Stimulated activated CD8-positive, alpha-beta memory T cell treated with anti-CD3 and anti-CD28 coated beads, Interleukin-4, amount 100 ng/mL, for 48 hours (primary cell): Measurements from ENCODE around the gene GMNC.

Source experiments
- DNase-seq: peaks from one replicate; pipeline ENCODE4 v3.0.0-alpha.2; 2020

The GMNC gene

DNA sequence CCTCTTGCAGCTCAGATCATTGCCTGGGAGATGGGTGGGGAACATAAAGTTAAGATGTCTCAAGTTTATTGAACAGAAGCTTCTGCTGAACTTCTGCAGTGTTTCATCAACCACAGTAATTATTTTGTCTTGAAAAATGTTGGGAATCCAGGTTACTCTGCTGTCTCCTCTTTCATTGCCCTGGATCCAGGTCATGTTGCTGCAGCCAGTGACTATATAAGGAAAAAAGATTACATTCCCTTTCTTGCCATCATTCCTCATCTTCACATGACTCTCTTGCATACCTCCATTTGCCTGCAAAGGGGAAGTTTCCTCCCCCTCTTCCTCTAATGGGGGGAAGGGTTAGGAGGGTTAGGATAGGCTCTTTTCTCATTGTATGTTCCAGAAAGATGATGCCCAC, 15.1 kb downstream of the GMNC start:
- no peak for DNase-seq

DNA sequence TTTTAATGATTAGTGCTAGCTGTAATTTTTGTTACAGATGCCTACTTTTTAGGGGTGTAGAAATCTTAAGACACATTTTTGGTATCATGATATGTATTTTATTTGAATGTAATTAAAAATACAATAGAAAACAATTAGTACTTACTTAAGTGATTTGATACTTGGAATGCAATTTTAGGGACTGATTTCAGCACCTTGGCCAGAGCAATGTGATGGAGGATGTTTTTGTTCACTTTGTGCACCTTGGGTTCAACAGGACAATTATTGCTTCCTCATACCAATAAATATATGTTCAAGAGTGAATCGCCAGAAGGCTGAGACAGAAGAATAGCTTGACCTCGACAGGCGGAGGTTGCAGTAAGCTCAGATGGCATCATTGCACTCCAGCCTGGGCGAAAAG, 22.3 kb downstream of the GMNC start:
- DNase-seq = no peak

DNA sequence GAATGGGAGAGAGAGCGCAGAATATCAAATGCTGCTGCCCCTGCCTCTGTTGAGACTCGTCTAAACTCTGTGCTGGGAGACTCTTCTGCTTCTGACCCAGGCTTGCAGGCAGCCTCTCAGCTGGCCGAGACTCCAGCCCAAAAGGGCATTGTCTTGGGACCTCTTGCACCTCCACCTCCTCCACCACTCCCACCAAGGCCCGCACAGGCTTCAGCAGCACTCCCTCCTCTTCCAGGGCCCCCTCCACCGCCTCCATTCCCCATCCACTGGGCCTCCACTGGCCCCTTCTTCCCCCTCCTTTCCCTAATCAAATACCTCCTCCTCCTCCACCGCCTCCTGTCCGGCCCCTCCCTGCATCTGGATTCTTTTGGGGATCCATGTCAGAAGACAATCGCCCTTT, 31.3 kb downstream of the GMNC start:
- no peak for DNase-seq

DNA sequence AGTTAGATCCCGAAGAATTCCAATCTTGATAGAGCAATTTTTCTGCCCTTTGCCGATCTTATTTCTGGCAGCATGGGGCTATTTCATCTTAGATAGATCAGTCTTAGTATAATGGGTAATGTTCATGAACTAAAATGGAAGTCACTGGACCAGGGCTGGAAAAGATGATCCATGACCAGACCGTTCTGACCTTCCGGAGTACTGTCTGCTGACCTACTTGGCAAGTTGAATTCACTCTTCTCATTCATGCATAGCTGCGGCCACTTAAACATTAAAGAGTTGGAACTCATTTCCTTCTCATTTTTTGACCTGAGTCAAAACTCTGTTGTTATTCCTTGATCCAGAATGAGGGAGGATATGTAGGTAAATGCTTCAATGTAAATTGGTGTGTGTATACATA, 32.5 kb downstream of the GMNC start:
- DNase-seq = no peak

DNA sequence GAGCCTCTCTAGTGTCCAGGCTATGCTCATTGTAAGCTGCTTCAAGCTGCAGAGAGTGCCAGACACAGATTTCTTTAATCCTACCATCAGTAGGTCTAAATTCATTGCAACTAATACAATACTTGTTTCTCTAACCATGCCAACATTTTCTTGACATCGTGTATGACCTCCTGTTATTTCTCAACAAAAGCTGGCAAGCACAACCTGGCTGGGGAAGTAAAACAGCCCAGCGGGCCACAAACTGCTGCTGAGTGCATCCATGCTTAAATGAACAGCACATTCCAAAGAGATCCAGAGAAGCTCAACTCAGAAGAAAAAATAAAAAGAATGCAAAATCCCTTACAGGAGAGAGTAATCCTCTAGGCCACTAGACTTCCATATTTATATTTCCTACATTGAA, 36.5 kb downstream of the GMNC start:
- no peak for DNase-seq

DNA sequence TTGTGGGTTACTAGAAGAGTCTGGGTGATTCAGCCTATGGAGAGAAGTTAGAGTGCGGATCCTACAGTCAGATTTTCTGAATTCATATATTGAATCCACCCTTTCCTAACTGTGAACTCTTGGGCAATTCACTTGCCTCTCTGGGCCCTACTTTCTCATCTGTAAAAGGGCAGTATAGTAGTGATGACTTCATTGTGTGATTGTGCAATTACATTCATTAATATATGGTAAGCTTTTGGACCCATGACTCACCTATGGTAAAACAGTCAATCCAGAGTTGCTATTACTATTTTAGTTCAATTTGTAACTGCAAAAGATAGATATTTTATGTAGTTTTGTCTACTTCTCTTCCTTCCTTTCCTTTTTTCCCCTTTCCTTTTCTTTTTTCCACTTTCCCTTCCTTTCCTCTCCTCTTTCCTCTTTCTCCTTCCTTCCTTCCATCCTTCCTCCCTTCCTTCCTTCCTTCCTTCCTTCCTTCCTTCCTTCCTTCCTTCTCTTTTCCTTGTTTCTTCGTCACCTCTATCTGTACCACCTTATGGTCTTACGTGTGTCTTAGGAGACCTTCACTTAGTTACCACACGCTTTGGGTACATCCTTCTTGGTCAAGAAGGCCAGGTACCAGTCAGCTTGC, 37.0 kb downstream of the GMNC start:
- no peak for DNase-seq

DNA sequence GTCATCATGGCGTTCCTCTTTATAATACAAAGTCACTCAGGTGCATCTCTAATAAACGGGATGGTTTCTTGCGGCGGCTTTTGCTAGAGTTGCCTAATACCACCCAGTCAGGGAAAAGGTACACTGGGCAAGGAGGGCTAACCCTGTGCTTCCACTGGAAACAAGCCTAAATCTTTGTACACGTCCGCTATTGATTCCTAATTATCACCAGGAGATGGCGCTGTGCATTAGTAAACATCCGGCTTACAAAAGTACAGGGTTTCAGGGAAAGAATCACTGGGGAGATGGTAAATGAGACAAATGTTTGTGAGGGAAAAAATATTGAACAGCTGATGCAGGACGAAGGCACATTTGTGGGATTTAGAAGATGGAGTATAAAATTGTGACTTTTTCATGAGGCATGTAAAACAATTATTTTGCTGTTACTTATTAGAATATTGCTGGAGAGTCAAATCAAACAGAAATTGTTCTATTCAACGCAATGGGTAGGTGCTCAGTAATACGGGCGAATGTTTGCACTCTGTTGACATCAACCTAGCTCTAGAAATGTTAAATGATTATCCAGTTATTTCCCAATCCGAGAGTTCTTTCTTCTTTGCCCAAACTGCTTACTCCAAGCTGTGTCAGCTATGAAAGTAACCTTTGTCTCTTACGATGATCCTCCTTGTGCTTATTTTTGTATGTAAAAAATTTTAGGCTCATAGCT, 50.6 kb downstream of the GMNC start:
- no peak for DNase-seq

DNA sequence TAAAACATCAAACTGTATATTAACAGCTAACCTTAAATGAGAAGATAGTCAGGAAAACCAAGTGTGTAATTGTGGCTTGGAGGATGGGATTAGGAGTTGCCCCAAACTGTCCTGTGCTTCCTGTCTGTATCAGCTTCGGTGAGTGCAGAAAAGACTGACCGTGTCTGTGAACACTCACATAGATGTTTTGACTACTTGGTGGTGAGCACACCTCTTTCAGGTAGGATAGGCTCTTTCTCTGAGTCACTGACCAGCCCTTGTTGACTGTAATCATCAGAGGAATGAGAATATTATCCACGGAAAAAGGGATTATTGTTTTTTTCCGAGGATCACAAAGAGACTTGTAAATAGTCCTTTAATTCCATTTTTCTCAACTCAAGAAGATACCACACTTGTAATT, 51.5 kb downstream of the GMNC start:
- DNase-seq = no peak

DNA sequence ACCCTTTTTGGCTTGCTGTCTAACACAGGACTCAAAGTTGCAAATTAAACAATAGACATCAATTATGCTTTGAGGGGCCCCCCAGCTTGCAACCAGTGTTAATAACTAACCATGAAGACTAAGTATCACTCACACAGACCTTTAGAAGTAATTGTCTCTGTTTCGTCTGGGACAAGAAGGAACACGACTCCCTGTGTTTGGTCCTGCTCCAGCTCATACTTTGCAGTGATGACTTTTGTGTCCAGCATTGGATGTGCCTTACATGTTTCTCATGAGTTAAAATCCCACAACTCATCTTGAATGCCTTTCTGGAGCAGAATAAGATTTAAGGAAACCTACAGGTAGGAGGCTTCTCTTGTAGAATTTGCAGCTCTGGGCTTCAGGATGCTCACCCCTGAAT, 53.1 kb downstream of the GMNC start:
- no peak for DNase-seq

DNA sequence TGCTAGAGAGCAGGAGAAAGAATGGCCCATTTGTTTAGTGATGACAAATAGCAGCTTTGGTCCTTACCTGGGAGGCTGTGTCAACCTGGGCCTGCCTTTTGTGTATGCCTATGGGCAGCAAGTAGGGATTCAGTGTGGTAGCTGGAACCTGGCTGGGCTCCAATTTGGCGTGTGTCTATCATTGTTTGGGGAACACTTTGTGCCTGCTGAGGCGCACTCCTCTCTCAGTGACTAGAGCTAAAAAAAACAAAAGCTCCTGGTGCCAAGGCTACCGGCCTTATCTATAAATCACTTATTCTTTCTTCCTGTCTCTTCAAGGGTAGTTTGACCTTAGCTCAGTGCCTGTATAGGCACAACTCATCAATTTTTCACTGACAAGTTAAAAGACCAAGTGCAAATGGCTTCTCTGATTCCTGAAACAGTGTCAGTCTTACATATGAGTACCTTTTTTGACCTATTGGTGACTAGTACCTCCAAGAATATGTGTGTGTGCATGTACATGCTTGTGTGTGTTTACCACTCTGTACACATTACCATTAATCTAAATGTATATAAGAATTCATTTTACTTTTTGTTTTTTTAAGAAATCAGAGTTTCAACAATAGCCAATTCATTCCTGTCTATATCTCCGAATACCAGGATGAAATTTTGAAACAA, 54.6 kb downstream of the GMNC start:
- DNase-seq = no peak
